Fibroblast of lung (primary cell): ENCODE measurements around the gene KLHL41.
"Not testable (repeated sequence)": the region's sequence is repeated elsewhere in the genome, so short reads cannot be mapped to it uniquely, and the experiment has no call there.

Source experiments
- EZH2 ChIP-seq: IDR thresholded peaks from 2 replicates; pipeline ENCODE4 v1.5.1; 2012; ENCODE audit warnings: low read length, control low read depth, mild to moderate bottlenecking; ENCODE audit errors: missing control alignments
- TF ChIP-seq, protein P1 (sequence below), 2 donors: IDR thresholded peaks in 1 of 2; conservative IDR thresholded peaks in 1 of 2; 1 replicate in 1 of 2; 2 replicates in 1 of 2; pipeline ENCODE4 v1.5.1; 2011 to 2012; ENCODE audit warnings: low read length in 2 of 2, control low read depth in 1 of 2, inconsistent platforms in 1 of 2, low read depth in 1 of 2, mild to moderate bottlenecking in 1 of 2

- TF ChIP-seq, protein P1, sequence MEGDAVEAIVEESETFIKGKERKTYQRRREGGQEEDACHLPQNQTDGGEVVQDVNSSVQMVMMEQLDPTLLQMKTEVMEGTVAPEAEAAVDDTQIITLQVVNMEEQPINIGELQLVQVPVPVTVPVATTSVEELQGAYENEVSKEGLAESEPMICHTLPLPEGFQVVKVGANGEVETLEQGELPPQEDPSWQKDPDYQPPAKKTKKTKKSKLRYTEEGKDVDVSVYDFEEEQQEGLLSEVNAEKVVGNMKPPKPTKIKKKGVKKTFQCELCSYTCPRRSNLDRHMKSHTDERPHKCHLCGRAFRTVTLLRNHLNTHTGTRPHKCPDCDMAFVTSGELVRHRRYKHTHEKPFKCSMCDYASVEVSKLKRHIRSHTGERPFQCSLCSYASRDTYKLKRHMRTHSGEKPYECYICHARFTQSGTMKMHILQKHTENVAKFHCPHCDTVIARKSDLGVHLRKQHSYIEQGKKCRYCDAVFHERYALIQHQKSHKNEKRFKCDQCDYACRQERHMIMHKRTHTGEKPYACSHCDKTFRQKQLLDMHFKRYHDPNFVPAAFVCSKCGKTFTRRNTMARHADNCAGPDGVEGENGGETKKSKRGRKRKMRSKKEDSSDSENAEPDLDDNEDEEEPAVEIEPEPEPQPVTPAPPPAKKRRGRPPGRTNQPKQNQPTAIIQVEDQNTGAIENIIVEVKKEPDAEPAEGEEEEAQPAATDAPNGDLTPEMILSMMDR (conservative IDR thresholded peaks at IDR 0.05 in 1 of 2, IDR thresholded peaks at IDR 0.05 in 1 of 2; ENCODE audit: low read depth in 1 of 2, low read length in 2 of 2) = not testable (repeated sequence)
- not testable (repeated sequence) for TF ChIP-seq EZH2
Observed at GRCh38 chr2:169574539-169574938, 65.0 kb downstream of the KLHL41 start.
